Stimulated activated CD4-positive, alpha-beta T cell treated with anti-CD3 and anti-CD28 coated beads, Interleukin-1b, Interleukin-23, amount 100 ng/mL, for 24 hours (primary cell): ENCODE data around the gene TGM2.

Experiments used
- DNase-seq, 4 experiments: peaks; one replicate each; pipeline ENCODE4 v3.0.0-alpha.2; 2020; ENCODE audit warnings: low read depth in 4 of 4, low spot score in 1 of 4

Gene TGM2

GRCh38 chr20:38162149-38162548 lies 2.9 kb downstream of the TGM2 start:
- no peak for DNase-seq

GRCh38 chr20:38161412-38161774 lies 3.7 kb downstream of the TGM2 start:
- DNase-seq: no peak

- no peak for DNase-seq
Measured at GRCh38 chr20:38159957-38160756, 4.9 kb downstream of the TGM2 start.

GRCh38 chr20:38159566-38159956 lies 5.5 kb downstream of the TGM2 start:
- DNase-seq: no peak

GRCh38 chr20:38158701-38159351 lies 6.2 kb downstream of the TGM2 start:
- no peak for DNase-seq

- no peak for DNase-seq
Measured at GRCh38 chr20:38157635-38158495, 7.2 kb downstream of the TGM2 start.

GRCh38 chr20:38156888-38157634 lies 8.0 kb downstream of the TGM2 start:
- DNase-seq: no peak

- no peak for DNase-seq
Measured at GRCh38 chr20:38156280-38156679, 8.8 kb downstream of the TGM2 start.

- DNase-seq: no peak
Measured at GRCh38 chr20:38155811-38156210, 9.3 kb downstream of the TGM2 start.

- no peak for DNase-seq
Measured at GRCh38 chr20:38153401-38153800, 11.7 kb downstream of the TGM2 start.

- peak in 1 of 4 experiments; percentile 8 for DNase-seq
Measured at GRCh38 chr20:38152621-38153221, 12.3 kb downstream of the TGM2 start.

- no peak for DNase-seq
Measured at GRCh38 chr20:38152175-38152620, 12.9 kb downstream of the TGM2 start.

- DNase-seq: no peak
Measured at GRCh38 chr20:38151455-38151854, 13.6 kb downstream of the TGM2 start.

- DNase-seq: no peak
Measured at GRCh38 chr20:38150335-38151170, 14.5 kb downstream of the TGM2 start.

- DNase-seq: no peak
Measured at GRCh38 chr20:38148328-38149102, 16.6 kb downstream of the TGM2 start.

GRCh38 chr20:38147751-38148150 lies 17.3 kb downstream of the TGM2 start:
- DNase-seq: no peak

- no peak for DNase-seq
Measured at GRCh38 chr20:38147163-38147562, 17.9 kb downstream of the TGM2 start.

- DNase-seq: no peak
Measured at GRCh38 chr20:38146628-38147027, 18.4 kb downstream of the TGM2 start.

- no peak for DNase-seq
Measured at GRCh38 chr20:38146156-38146555, 18.9 kb downstream of the TGM2 start.
